ENCODE results near the gene SPX.

The SPX gene

GRCh38 chr12:21573733-21574358 is 47.8 kb downstream of the SPX start:
- H2BK120ac ChIP-seq (ENCODE audit: insufficient read depth, low read length, poor library complexity) = no peak overlapping the region
- no peak overlapping the region for H2AFZ ChIP-seq (ENCODE audit: insufficient read depth, low read length, poor library complexity)
- H3K23ac ChIP-seq (ENCODE audit: low read length) = no peak overlapping the region
- H2BK5ac ChIP-seq (ENCODE audit: low read depth, low read length, poor library complexity) = no peak overlapping the region
- no peaks in the 10 kb centered on the region for H3K36me3 ChIP-seq (ENCODE audit: control insufficient read depth in 1 of 2, insufficient read depth in 2 of 2, low read length in 2 of 2)
- H3K4me3 ChIP-seq (ENCODE audit: low read depth, low read length) = no peak overlapping the region
- no peak overlapping the region for H3K9ac ChIP-seq (ENCODE audit: low read length)
- no peaks in the 10 kb centered on the region for H3K27me3 ChIP-seq (ENCODE audit: insufficient read depth, low read length)
- no peak overlapping the region for H3K18ac ChIP-seq (ENCODE audit: low read length)
- H3K9me3 ChIP-seq (ENCODE audit: insufficient read depth, low read depth, low read length) = no peaks in the 10 kb centered on the region
- H4K8ac ChIP-seq (ENCODE audit: low read depth, low read length) = no peak overlapping the region
- no peak overlapping the region for H3K4ac ChIP-seq (ENCODE audit: low read depth, low read length)
- H4K12ac ChIP-seq (ENCODE audit: low read depth, low read length) = no peak overlapping the region
- H3K79me2 ChIP-seq (ENCODE audit: control insufficient read depth, insufficient read depth, low read length, poor library complexity) = no peaks in the 10 kb centered on the region
- no peak overlapping the region for H3K4me2 ChIP-seq (ENCODE audit: low read length)
- WGBS (ENCODE audit: extremely low coverage, insufficient coverage, insufficient read length) = no CpG with 5 or more reads among the region's 4 CpGs
- H3K4me1 ChIP-seq (ENCODE audit: control insufficient read depth in 1 of 2, insufficient read depth in 2 of 2, low read length in 2 of 2) = no peaks in the 10 kb centered on the region
- DNase-seq = no peak
- no peak overlapping the region for H3K27ac ChIP-seq (ENCODE audit: low read depth, low read length)
- no peak overlapping the region for H3K14ac ChIP-seq (ENCODE audit: low read length)
- H2BK12ac ChIP-seq (ENCODE audit: low read length) = no peak overlapping the region
- no peaks in the 10 kb centered on the region for H3K79me1 ChIP-seq (ENCODE audit: low read length)
- H2AK5ac ChIP-seq (ENCODE audit: low read length) = no peak overlapping the region
- no peak overlapping the region for H4K91ac ChIP-seq (ENCODE audit: low read depth, low read length)

- Histone ChIP-seq H2BK5ac (ENCODE audit: low read depth, low read length, poor library complexity) (no peak overlapping the region), H4K91ac (ENCODE audit: low read depth, low read length) (no peak overlapping the region), H2AFZ (ENCODE audit: insufficient read depth, low read length, poor library complexity) (no peak overlapping the region), H3K27me3 (ENCODE audit: insufficient read depth, low read length) (no peaks in the 10 kb centered on the region), H3K27ac (ENCODE audit: low read depth, low read length) (no peak overlapping the region), H2BK120ac (ENCODE audit: insufficient read depth, low read length, poor library complexity) (no peak overlapping the region), H4K8ac (ENCODE audit: low read depth, low read length) (no peak overlapping the region), H3K9me3 (ENCODE audit: insufficient read depth, low read depth, low read length) (no peaks in the 10 kb centered on the region), H2BK12ac (ENCODE audit: low read length) (no peak overlapping the region), H3K23ac (ENCODE audit: low read length) (no peak overlapping the region), H3K4me1 (ENCODE audit: control insufficient read depth in 1 of 2, insufficient read depth in 2 of 2, low read length in 2 of 2) (no peaks in the 10 kb centered on the region), H3K9ac (ENCODE audit: low read length) (no peak overlapping the region), H3K4ac (ENCODE audit: low read depth, low read length) (no peak overlapping the region), H3K4me2 (ENCODE audit: low read length) (no peak overlapping the region), H3K14ac (ENCODE audit: low read length) (no peak overlapping the region), H3K4me3 (ENCODE audit: low read depth, low read length) (no peak overlapping the region), H3K18ac (ENCODE audit: low read length) (no peak overlapping the region), H2AK5ac (ENCODE audit: low read length) (no peak overlapping the region), H3K79me1 (ENCODE audit: low read length) (no peaks in the 10 kb centered on the region), H4K12ac (ENCODE audit: low read depth, low read length) (no peak overlapping the region), H3K79me2 (ENCODE audit: control insufficient read depth, insufficient read depth, low read length, poor library complexity) (no peaks in the 10 kb centered on the region), H3K36me3 (ENCODE audit: control insufficient read depth in 1 of 2, insufficient read depth in 2 of 2, low read length in 2 of 2) (no peaks in the 10 kb centered on the region)
- no peak for DNase-seq
- WGBS (ENCODE audit: extremely low coverage, insufficient coverage, insufficient read length) = no CpG with 5 or more reads among the region's 2 CpGs
These were observed 50.3 kb downstream of the SPX start for GRCh38 chr12:21576431-21576830.

GRCh38 chr12:21577516-21577915 is 51.4 kb downstream of the SPX start:
- WGBS (ENCODE audit: extremely low coverage, insufficient coverage, insufficient read length) = no CpG with 5 or more reads among the region's 1 CpG

GRCh38 chr12:21580748-21581516 is 54.8 kb downstream of the SPX start:
- no peak overlapping the region for H3K4me3 ChIP-seq (ENCODE audit: low read depth, low read length)
- H2AK5ac ChIP-seq (ENCODE audit: low read length) = no peak overlapping the region
- no peak overlapping the region for H3K4ac ChIP-seq (ENCODE audit: low read depth, low read length)
- H3K4me2 ChIP-seq (ENCODE audit: low read length) = no peak overlapping the region
- H2BK12ac ChIP-seq (ENCODE audit: low read length) = no peak overlapping the region
- H3K36me3 ChIP-seq (ENCODE audit: control insufficient read depth in 1 of 2, insufficient read depth in 2 of 2, low read length in 2 of 2) = no peaks in the 10 kb centered on the region
- no peak overlapping the region for H4K8ac ChIP-seq (ENCODE audit: low read depth, low read length)
- no peak overlapping the region for H3K14ac ChIP-seq (ENCODE audit: low read length)
- H3K9me3 ChIP-seq (ENCODE audit: insufficient read depth, low read depth, low read length) = no peaks in the 10 kb centered on the region
- H3K9ac ChIP-seq (ENCODE audit: low read length) = no peak overlapping the region
- H2BK120ac ChIP-seq (ENCODE audit: insufficient read depth, low read length, poor library complexity) = no peak overlapping the region
- no peak overlapping the region for H3K18ac ChIP-seq (ENCODE audit: low read length)
- no peaks in the 10 kb centered on the region for H3K4me1 ChIP-seq (ENCODE audit: control insufficient read depth in 1 of 2, insufficient read depth in 2 of 2, low read length in 2 of 2)
- no peaks in the 10 kb centered on the region for H3K79me2 ChIP-seq (ENCODE audit: control insufficient read depth, insufficient read depth, low read length, poor library complexity)
- no peak overlapping the region for H4K91ac ChIP-seq (ENCODE audit: low read depth, low read length)
- H3K79me1 ChIP-seq (ENCODE audit: low read length) = no peaks in the 10 kb centered on the region
- DNase-seq = no peak
- H2BK5ac ChIP-seq (ENCODE audit: low read depth, low read length, poor library complexity) = no peak overlapping the region
- H3K27ac ChIP-seq (ENCODE audit: low read depth, low read length) = no peak overlapping the region
- H2AFZ ChIP-seq (ENCODE audit: insufficient read depth, low read length, poor library complexity) = no peak overlapping the region
- H4K12ac ChIP-seq (ENCODE audit: low read depth, low read length) = no peak overlapping the region
- no CpG with 5 or more reads among the region's 4 CpGs for WGBS (ENCODE audit: extremely low coverage, insufficient coverage, insufficient read length)
- H3K27me3 ChIP-seq (ENCODE audit: insufficient read depth, low read length) = no peaks in the 10 kb centered on the region
- H3K23ac ChIP-seq (ENCODE audit: low read length) = no peak overlapping the region

More at GRCh38 chr12:21577516-21577915, 51.4 kb downstream of the SPX start:
- Histone ChIP-seq H2AK5ac (ENCODE audit: low read length) (no peak overlapping the region), H3K23ac (ENCODE audit: low read length) (no peak overlapping the region), H2BK12ac (ENCODE audit: low read length) (no peak overlapping the region), H3K36me3 (ENCODE audit: control insufficient read depth in 1 of 2, insufficient read depth in 2 of 2, low read length in 2 of 2) (no peaks in the 10 kb centered on the region), H3K27me3 (ENCODE audit: insufficient read depth, low read length) (no peaks in the 10 kb centered on the region), H4K8ac (ENCODE audit: low read depth, low read length) (no peak overlapping the region), H3K4me1 (ENCODE audit: control insufficient read depth in 1 of 2, insufficient read depth in 2 of 2, low read length in 2 of 2) (no peaks in the 10 kb centered on the region), H4K12ac (ENCODE audit: low read depth, low read length) (no peak overlapping the region), H3K79me2 (ENCODE audit: control insufficient read depth, insufficient read depth, low read length, poor library complexity) (no peaks in the 10 kb centered on the region), H2BK120ac (ENCODE audit: insufficient read depth, low read length, poor library complexity) (no peak overlapping the region), H4K91ac (ENCODE audit: low read depth, low read length) (no peak overlapping the region), H2BK5ac (ENCODE audit: low read depth, low read length, poor library complexity) (no peak overlapping the region), H3K27ac (ENCODE audit: low read depth, low read length) (no peak overlapping the region), H3K9me3 (ENCODE audit: insufficient read depth, low read depth, low read length) (no peaks in the 10 kb centered on the region), H3K18ac (ENCODE audit: low read length) (no peak overlapping the region), H2AFZ (ENCODE audit: insufficient read depth, low read length, poor library complexity) (no peak overlapping the region), H3K4ac (ENCODE audit: low read depth, low read length) (no peak overlapping the region), H3K4me2 (ENCODE audit: low read length) (no peak overlapping the region), H3K14ac (ENCODE audit: low read length) (no peak overlapping the region), H3K9ac (ENCODE audit: low read length) (no peak overlapping the region), H3K79me1 (ENCODE audit: low read length) (no peaks in the 10 kb centered on the region), H3K4me3 (ENCODE audit: low read depth, low read length) (no peak overlapping the region)
- DNase-seq = no peak

Measured in trophoblast cell (in vitro differentiated cells and primary cell).